GM18909 (cell line): ENCODE data around the gene DGKH.
"Not testable (repeated sequence)": the region's sequence is repeated elsewhere in the genome, so short reads cannot be mapped to it uniquely, and the experiment has no call there.

Experiments
- ATAC-seq: cut with Tn5 transposase; IDR thresholded peaks from one replicate; pipeline ENCODE4 v1.9.1; 2021; ENCODE audit warnings: mild to moderate bottlenecking; ENCODE audit not compliant: unreplicated experiment, poor library complexity

The DGKH gene

GRCh38 chr13:42071179-42071578 lies 22.7 kb downstream of the DGKH start:
- ATAC-seq, result not testable (repeated sequence)

GRCh38 chr13:42071672-42072419 lies 23.4 kb downstream of the DGKH start:
- no peak for ATAC-seq

- no peak for ATAC-seq
Measured at GRCh38 chr13:42073683-42074082, 25.2 kb downstream of the DGKH start.

- ATAC-seq, result no peak
Measured at GRCh38 chr13:42075517-42075916, 27.1 kb downstream of the DGKH start.

- ATAC-seq, result no peak
Measured at GRCh38 chr13:42076309-42076713, 27.9 kb downstream of the DGKH start.

GRCh38 chr13:42078128-42078808 lies 29.8 kb downstream of the DGKH start:
- ATAC-seq, result no peak

- ATAC-seq, result no peak
Measured at GRCh38 chr13:42083138-42083770, 34.8 kb downstream of the DGKH start.

- ATAC-seq, result no peak
Measured at GRCh38 chr13:42084722-42085121, 36.3 kb downstream of the DGKH start.

GRCh38 chr13:42086582-42086981 lies 38.1 kb downstream of the DGKH start:
- ATAC-seq, result no peak

GRCh38 chr13:42094516-42095040 lies 46.1 kb downstream of the DGKH start:
- no peak for ATAC-seq

GRCh38 chr13:42096222-42096621 lies 47.8 kb downstream of the DGKH start:
- not testable (repeated sequence) for ATAC-seq

- no peak for ATAC-seq
Measured at GRCh38 chr13:42099962-42100675, 51.7 kb downstream of the DGKH start.

- ATAC-seq, result no peak
Measured at GRCh38 chr13:42100960-42101359, 52.5 kb downstream of the DGKH start.

GRCh38 chr13:42101821-42102585 lies 53.6 kb downstream of the DGKH start:
- ATAC-seq, result no peak

- no peak for ATAC-seq
Measured at GRCh38 chr13:42102961-42103865, 54.8 kb downstream of the DGKH start.

GRCh38 chr13:42106998-42107397 lies 58.5 kb downstream of the DGKH start:
- ATAC-seq, result no peak

GRCh38 chr13:42107421-42107820 lies 59.0 kb downstream of the DGKH start:
- no peak for ATAC-seq

- ATAC-seq, result no peak
Measured at GRCh38 chr13:42108217-42108616, 59.8 kb downstream of the DGKH start.

GRCh38 chr13:42109957-42110356 lies 61.5 kb downstream of the DGKH start:
- ATAC-seq, result no peak
